Activated B cell treated with CpG ODN at 0.5 μM for 24 hours (primary cell): ENCODE results near the gene PRKD3. TPM values are rescaled to one million over a fixed set of nuclear protein-coding genes. Genes with fewer than 3 reads are reported as not detected.

Source experiments
- ATAC-seq: fragments of 200-7000 bp; cut with Tn5 transposase; one replicate; pipeline ENCODE4 v1.10.0; 2021; ENCODE audit warnings: low read depth, mild to moderate bottlenecking, moderate library complexity
- CTCF ChIA-PET: fragments of 350-600 bp; sonication (Branson Sonifier 250); formaldehyde crosslinking; loops from one replicate; lab custom pipeline; 2021; ENCODE audit warnings: antibody characterized with exemption; lab: Charles Lee
- POLR2A ChIA-PET: fragments of 350-600 bp; sonication (Branson Sonifier 250); formaldehyde crosslinking; loops from one replicate; lab custom pipeline; 2021; ENCODE audit warnings: antibody characterized with exemption; lab: Charles Lee
- DNase-seq: peaks from one replicate; pipeline ENCODE4 v3.0.0; 2022
- H3K27ac Mint-ChIP-seq: one replicate; pipeline ENCODE4 v1.8.0; 2020; ENCODE audit warnings: mixed read lengths
- H3K27me3 Mint-ChIP-seq: one replicate; pipeline ENCODE4 v1.8.0; 2021; ENCODE audit warnings: mixed read lengths
- H3K36me3 Mint-ChIP-seq: one replicate; pipeline ENCODE4 v1.8.0; 2021; ENCODE audit warnings: low read depth, mixed read lengths
- H3K4me1 Mint-ChIP-seq: one replicate; pipeline ENCODE4 v1.8.0; 2021; ENCODE audit warnings: mixed read lengths
- H3K4me3 Mint-ChIP-seq: one replicate; pipeline ENCODE4 v1.8.0; 2020; ENCODE audit warnings: mild to moderate bottlenecking, mixed read lengths
- H3K9me3 Mint-ChIP-seq: one replicate; pipeline ENCODE4 v1.8.0; 2020; ENCODE audit warnings: mixed read lengths
- CTCF ChIP-seq: fragments of 200-600 bp; IDR thresholded peaks from one replicate; pipeline ENCODE4 v1.8.0; 2022; ENCODE audit warnings: antibody characterized with exemption, mild to moderate bottlenecking
- intact Hi-C: fragments of 100-400 bp; cut with micrococcal nuclease; formaldehyde crosslinking; loops from one replicate; pipeline ENCODE4 v1.15.1; 2024
- total RNA-seq: library from RNA; stranded (reverse); gene quantifications from 2 replicates; pipeline ENCODE4 v1.2.3, GENCODE V29; 2022

Gene PRKD3
- total RNA-seq, 1 donor from 2014 or later = 82.5 TPM

- no peaks in the 10 kb centered on the region for H3K27me3 Mint-ChIP-seq
- H3K9me3 Mint-ChIP-seq = no peaks in the 10 kb centered on the region
- POLR2A ChIA-PET = interaction anchor here (1.1 kb wide), 1 partner anchor 9 kb away, joined by 3 read pairs; no protein-coding TSS in a partner anchor
- DNase-seq = no peak
- H3K36me3 Mint-ChIP-seq = no peaks in the 10 kb centered on the region
- H3K4me1 Mint-ChIP-seq = peaks cover 7% of the 10 kb centered on the region
- no peak overlapping the region for H3K4me3 Mint-ChIP-seq
- intact Hi-C loops = no loop called here
- no peak overlapping the region for H3K27ac Mint-ChIP-seq
- CTCF ChIA-PET = no interaction called here
- ATAC-seq = no peak
- no peak for TF ChIP-seq CTCF
These were observed 42.1 kb upstream of the PRKD3 start for GRCh38 chr2:37366773-37367172.

- DNase-seq = no peak
- TF ChIP-seq CTCF = no peak
- no peak overlapping the region for H3K27ac Mint-ChIP-seq
- no peak overlapping the region for H3K4me3 Mint-ChIP-seq
- ATAC-seq = no peak
- no peaks in the 10 kb centered on the region for H3K36me3 Mint-ChIP-seq
- intact Hi-C loops = no loop called here
- ChIA-PET POLR2A (no interaction called here), CTCF (no interaction called here)
- H3K27me3 Mint-ChIP-seq = no peaks in the 10 kb centered on the region
- peaks cover 7% of the 10 kb centered on the region for H3K4me1 Mint-ChIP-seq
- H3K9me3 Mint-ChIP-seq = no peaks in the 10 kb centered on the region
These were observed 41.0 kb upstream of the PRKD3 start for GRCh38 chr2:37365669-37366068.

GRCh38 chr2:37364351-37364750, 39.7 kb upstream of the PRKD3 start:
- no peaks in the 10 kb centered on the region for H3K36me3 Mint-ChIP-seq
- intact Hi-C loops = no loop called here
- no peak for TF ChIP-seq CTCF
- DNase-seq (no peak), ATAC-seq (no peak)
- no peaks in the 10 kb centered on the region for H3K9me3 Mint-ChIP-seq
- ChIA-PET POLR2A (no interaction called here), CTCF (no interaction called here)
- no peaks in the 10 kb centered on the region for H3K27me3 Mint-ChIP-seq
- H3K27ac Mint-ChIP-seq = no peak overlapping the region
- no peak overlapping the region for H3K4me3 Mint-ChIP-seq
- peaks cover 7% of the 10 kb centered on the region for H3K4me1 Mint-ChIP-seq

- H3K27me3 Mint-ChIP-seq = peaks cover 2% of the 10 kb centered on the region
- no peak for TF ChIP-seq CTCF
- intact Hi-C loops = no loop called here
- no peak overlapping the region for H3K4me3 Mint-ChIP-seq
- no peak overlapping the region for H3K27ac Mint-ChIP-seq
- ChIA-PET POLR2A (interaction anchor here (1.0 kb wide), 1 partner anchor 14 kb away, joined by 3 read pairs; no protein-coding TSS in a partner anchor), CTCF (no interaction called here)
- ATAC-seq (no peak), DNase-seq (no peak)
- H3K36me3 Mint-ChIP-seq = no peaks in the 10 kb centered on the region
- no peaks in the 10 kb centered on the region for H3K9me3 Mint-ChIP-seq
- H3K4me1 Mint-ChIP-seq = peaks cover 6% of the 10 kb centered on the region
These were observed 37.5 kb upstream of the PRKD3 start for GRCh38 chr2:37361994-37362698.

GRCh38 chr2:37361216-37361815, 36.7 kb upstream of the PRKD3 start:
- Mint-ChIP-seq H3K36me3 (no peaks in the 10 kb centered on the region), H3K27ac (no peak overlapping the region), H3K9me3 (no peaks in the 10 kb centered on the region), H3K4me1 (peaks cover under 1% of the 10 kb centered on the region), H3K4me3 (no peak overlapping the region), H3K27me3 (peaks cover 4% of the 10 kb centered on the region)
- CTCF ChIA-PET = no interaction called here
- ATAC-seq = no peak
- no peak for TF ChIP-seq CTCF
- intact Hi-C loops = no loop called here
- DNase-seq = no peak
- POLR2A ChIA-PET = interaction anchor here (1.0 to 1.6 kb wide), 2 partner anchors 15 to 37 kb away, joined by 3 read pairs; partner anchors contain the start of gene PRKD3
